GM19240 (cell line): ENCODE results near the gene B3GLCT.
"Not testable (repeated sequence)": the region's sequence is repeated elsewhere in the genome, so short reads cannot be mapped to it uniquely, and the experiment has no call there.

Source experiments
- DNase-seq: peaks from one replicate; pipeline ENCODE4 v3.0.0; 2011; ENCODE audit warnings: low spot score; ENCODE audit not compliant: insufficient read length

The B3GLCT gene

GRCh38 chr13:31184451-31184850 lies 15.3 kb upstream of the B3GLCT start:
- DNase-seq = no peak

- no peak for DNase-seq
Measured at GRCh38 chr13:31184981-31185645, 14.7 kb upstream of the B3GLCT start.

- DNase-seq = no peak
Measured at GRCh38 chr13:31191748-31192147, 8.0 kb upstream of the B3GLCT start.

- no peak for DNase-seq
Measured at GRCh38 chr13:31192306-31192705, 7.5 kb upstream of the B3GLCT start.

- DNase-seq = no peak
Measured at GRCh38 chr13:31195616-31196015, 4.2 kb upstream of the B3GLCT start.

- no peak for DNase-seq
Measured at GRCh38 chr13:31196992-31197391, 2.8 kb upstream of the B3GLCT start.

- DNase-seq = no peak
Measured at GRCh38 chr13:31198519-31198918, 1.3 kb upstream of the B3GLCT start.

GRCh38 chr13:31199527-31199848 lies 287 bp upstream of the B3GLCT start:
- DNase-seq = no peak

- peak; percentile 34 for DNase-seq
Measured at GRCh38 chr13:31200637-31200971, 829 bp downstream of the B3GLCT start.

- no peak for DNase-seq
Measured at GRCh38 chr13:31201341-31202031, 1.7 kb downstream of the B3GLCT start.

GRCh38 chr13:31204592-31204991 lies 4.8 kb downstream of the B3GLCT start:
- no peak for DNase-seq

- DNase-seq = no peak
Measured at GRCh38 chr13:31207661-31208552, 8.1 kb downstream of the B3GLCT start.

GRCh38 chr13:31208559-31209122 lies 8.9 kb downstream of the B3GLCT start:
- no peak for DNase-seq

- no peak for DNase-seq
Measured at GRCh38 chr13:31209172-31209840, 9.5 kb downstream of the B3GLCT start.

GRCh38 chr13:31209841-31210210 lies 10.1 kb downstream of the B3GLCT start:
- no peak for DNase-seq

GRCh38 chr13:31213651-31214289 lies 14.0 kb downstream of the B3GLCT start:
- no peak for DNase-seq

GRCh38 chr13:31214435-31214834 lies 14.7 kb downstream of the B3GLCT start:
- DNase-seq = no peak

- not testable (repeated sequence) for DNase-seq
Measured at GRCh38 chr13:31216916-31217315, 17.1 kb downstream of the B3GLCT start.

GRCh38 chr13:31219909-31220598 lies 20.3 kb downstream of the B3GLCT start:
- no peak for DNase-seq

GRCh38 chr13:31221057-31221456 lies 21.3 kb downstream of the B3GLCT start:
- no peak for DNase-seq
